ENCODE data around the gene HMGCLL1.

HMGCLL1 gene

GRCh38 chr6:55568808-55569439 lies 10.1 kb downstream of the HMGCLL1 start:
- no peak overlapping the region for H3K27ac ChIP-seq (ENCODE audit: low read depth, low read length)
- no peaks in the 10 kb centered on the region for H3K27me3 ChIP-seq (ENCODE audit: control insufficient read depth, insufficient read depth, low read length)
- H3K4me1 ChIP-seq (ENCODE audit: control insufficient read depth, insufficient read depth, low read length): peaks cover 4% of the 10 kb centered on the region; the same call in 1 of the 2 replicates
- H3K36me3 ChIP-seq (ENCODE audit: control insufficient read depth, insufficient read depth, low read length): no peaks in the 10 kb centered on the region
- H3K4me3 ChIP-seq (ENCODE audit: low read depth, low read length): no peak overlapping the region
- H3K9me3 ChIP-seq (ENCODE audit: control insufficient read depth, insufficient read depth, low read length): peaks cover 9% of the 10 kb centered on the region
- no peak overlapping the region for H3K9ac ChIP-seq (ENCODE audit: low read depth, low read length)

GRCh38 chr6:55567558-55567957 lies 11.4 kb downstream of the HMGCLL1 start:
- no peak overlapping the region for H3K4me3 ChIP-seq (ENCODE audit: low read depth, low read length)
- H3K9ac ChIP-seq (ENCODE audit: low read depth, low read length): no peak overlapping the region
- peaks cover 4% of the 10 kb centered on the region; the same call in 1 of the 2 replicates for H3K4me1 ChIP-seq (ENCODE audit: control insufficient read depth, insufficient read depth, low read length)
- no peaks in the 10 kb centered on the region for H3K9me3 ChIP-seq (ENCODE audit: control insufficient read depth, insufficient read depth, low read length)
- H3K27me3 ChIP-seq (ENCODE audit: control insufficient read depth, insufficient read depth, low read length): no peaks in the 10 kb centered on the region
- no peak overlapping the region for H3K27ac ChIP-seq (ENCODE audit: low read depth, low read length)
- H3K36me3 ChIP-seq (ENCODE audit: control insufficient read depth, insufficient read depth, low read length): no peaks in the 10 kb centered on the region

GRCh38 chr6:55566036-55566710 lies 12.8 kb downstream of the HMGCLL1 start:
- H3K27ac ChIP-seq (ENCODE audit: low read depth, low read length): no peak overlapping the region
- H3K36me3 ChIP-seq (ENCODE audit: control insufficient read depth, insufficient read depth, low read length): no peaks in the 10 kb centered on the region
- H3K4me3 ChIP-seq (ENCODE audit: low read depth, low read length): no peak overlapping the region
- no peak overlapping the region for H3K9ac ChIP-seq (ENCODE audit: low read depth, low read length)
- no peaks in the 10 kb centered on the region for H3K9me3 ChIP-seq (ENCODE audit: control insufficient read depth, insufficient read depth, low read length)
- no peaks in the 10 kb centered on the region for H3K27me3 ChIP-seq (ENCODE audit: control insufficient read depth, insufficient read depth, low read length)
- peaks cover 4% of the 10 kb centered on the region; the same call in 1 of the 2 replicates for H3K4me1 ChIP-seq (ENCODE audit: control insufficient read depth, insufficient read depth, low read length)

GRCh38 chr6:55562318-55562717 lies 16.7 kb downstream of the HMGCLL1 start:
- no peak overlapping the region for H3K27ac ChIP-seq (ENCODE audit: low read depth, low read length)
- no peaks in the 10 kb centered on the region for H3K4me1 ChIP-seq (ENCODE audit: control insufficient read depth, insufficient read depth, low read length)
- no peak overlapping the region for H3K4me3 ChIP-seq (ENCODE audit: low read depth, low read length)
- no peak overlapping the region for H3K9ac ChIP-seq (ENCODE audit: low read depth, low read length)
- no peaks in the 10 kb centered on the region for H3K27me3 ChIP-seq (ENCODE audit: control insufficient read depth, insufficient read depth, low read length)
- no peaks in the 10 kb centered on the region for H3K9me3 ChIP-seq (ENCODE audit: control insufficient read depth, insufficient read depth, low read length)
- H3K36me3 ChIP-seq (ENCODE audit: control insufficient read depth, insufficient read depth, low read length): no peaks in the 10 kb centered on the region

GRCh38 chr6:55560290-55560885 lies 18.6 kb downstream of the HMGCLL1 start:
- H3K4me1 ChIP-seq (ENCODE audit: control insufficient read depth, insufficient read depth, low read length): no peaks in the 10 kb centered on the region
- H3K27ac ChIP-seq (ENCODE audit: low read depth, low read length): no peak overlapping the region
- H3K4me3 ChIP-seq (ENCODE audit: low read depth, low read length): no peak overlapping the region
- H3K9ac ChIP-seq (ENCODE audit: low read depth, low read length): no peak overlapping the region
- no peaks in the 10 kb centered on the region for H3K9me3 ChIP-seq (ENCODE audit: control insufficient read depth, insufficient read depth, low read length)
- no peaks in the 10 kb centered on the region for H3K36me3 ChIP-seq (ENCODE audit: control insufficient read depth, insufficient read depth, low read length)
- no peaks in the 10 kb centered on the region for H3K27me3 ChIP-seq (ENCODE audit: control insufficient read depth, insufficient read depth, low read length)

- no peak overlapping the region for H3K4me3 ChIP-seq (ENCODE audit: low read depth, low read length)
- H3K27me3 ChIP-seq (ENCODE audit: control insufficient read depth, insufficient read depth, low read length): no peaks in the 10 kb centered on the region
- H3K9me3 ChIP-seq (ENCODE audit: control insufficient read depth, insufficient read depth, low read length): no peaks in the 10 kb centered on the region
- H3K9ac ChIP-seq (ENCODE audit: low read depth, low read length): no peak overlapping the region
- no peaks in the 10 kb centered on the region for H3K36me3 ChIP-seq (ENCODE audit: control insufficient read depth, insufficient read depth, low read length)
- no peak overlapping the region for H3K27ac ChIP-seq (ENCODE audit: low read depth, low read length)
- no peaks in the 10 kb centered on the region for H3K4me1 ChIP-seq (ENCODE audit: control insufficient read depth, insufficient read depth, low read length)
Observed at GRCh38 chr6:55557146-55557545, 21.8 kb downstream of the HMGCLL1 start.

- H3K9me3 ChIP-seq (ENCODE audit: control insufficient read depth, insufficient read depth, low read length): no peaks in the 10 kb centered on the region
- no peaks in the 10 kb centered on the region for H3K36me3 ChIP-seq (ENCODE audit: control insufficient read depth, insufficient read depth, low read length)
- H3K27ac ChIP-seq (ENCODE audit: low read depth, low read length): no peak overlapping the region
- no peaks in the 10 kb centered on the region for H3K27me3 ChIP-seq (ENCODE audit: control insufficient read depth, insufficient read depth, low read length)
- no peak overlapping the region for H3K4me3 ChIP-seq (ENCODE audit: low read depth, low read length)
- H3K4me1 ChIP-seq (ENCODE audit: control insufficient read depth, insufficient read depth, low read length): no peaks in the 10 kb centered on the region
- no peak overlapping the region for H3K9ac ChIP-seq (ENCODE audit: low read depth, low read length)
Observed at GRCh38 chr6:55545791-55546190, 33.2 kb downstream of the HMGCLL1 start.

GRCh38 chr6:55543633-55544309 lies 35.2 kb downstream of the HMGCLL1 start:
- H3K27ac ChIP-seq (ENCODE audit: low read depth, low read length): no peak overlapping the region

GRCh38 chr6:55541024-55541423 lies 38.0 kb downstream of the HMGCLL1 start:
- Histone ChIP-seq H3K27ac (ENCODE audit: low read depth, low read length) (no peak overlapping the region), H3K9me3 (ENCODE audit: control insufficient read depth, insufficient read depth, low read length) (no peaks in the 10 kb centered on the region), H3K27me3 (ENCODE audit: control insufficient read depth, insufficient read depth, low read length) (no peaks in the 10 kb centered on the region), H3K4me1 (ENCODE audit: control insufficient read depth, insufficient read depth, low read length) (no peaks in the 10 kb centered on the region), H3K4me3 (ENCODE audit: low read depth, low read length) (no peak overlapping the region), H3K9ac (ENCODE audit: low read depth, low read length) (no peak overlapping the region), H3K36me3 (ENCODE audit: control insufficient read depth, insufficient read depth, low read length) (no peaks in the 10 kb centered on the region)

More at GRCh38 chr6:55543633-55544309, 35.2 kb downstream of the HMGCLL1 start:
- Histone ChIP-seq H3K9me3 (ENCODE audit: control insufficient read depth, insufficient read depth, low read length) (no peaks in the 10 kb centered on the region), H3K36me3 (ENCODE audit: control insufficient read depth, insufficient read depth, low read length) (no peaks in the 10 kb centered on the region), H3K4me3 (ENCODE audit: low read depth, low read length) (no peak overlapping the region), H3K4me1 (ENCODE audit: control insufficient read depth, insufficient read depth, low read length) (no peaks in the 10 kb centered on the region), H3K9ac (ENCODE audit: low read depth, low read length) (no peak overlapping the region), H3K27me3 (ENCODE audit: control insufficient read depth, insufficient read depth, low read length) (no peaks in the 10 kb centered on the region)

- Histone ChIP-seq H3K36me3 (ENCODE audit: control insufficient read depth, insufficient read depth, low read length) (no peaks in the 10 kb centered on the region), H3K9ac (ENCODE audit: low read depth, low read length) (no peak overlapping the region), H3K4me3 (ENCODE audit: low read depth, low read length) (no peak overlapping the region), H3K27ac (ENCODE audit: low read depth, low read length) (no peak overlapping the region), H3K27me3 (ENCODE audit: control insufficient read depth, insufficient read depth, low read length) (no peaks in the 10 kb centered on the region), H3K4me1 (ENCODE audit: control insufficient read depth, insufficient read depth, low read length) (no peaks in the 10 kb centered on the region), H3K9me3 (ENCODE audit: control insufficient read depth, insufficient read depth, low read length) (no peaks in the 10 kb centered on the region)
Observed at GRCh38 chr6:55536391-55536956, 42.5 kb downstream of the HMGCLL1 start.
